HG03469 (cell line): ENCODE results near the gene ADAMTS13.

ENCODE experiments used
- ATAC-seq: cut with Tn5 transposase; IDR thresholded peaks from one replicate; pipeline ENCODE4 v1.9.1; 2021; ENCODE audit warnings: mild to moderate bottlenecking, moderate library complexity, moderate number of reproducible peaks; ENCODE audit not compliant: unreplicated experiment

Gene ADAMTS13

DNA sequence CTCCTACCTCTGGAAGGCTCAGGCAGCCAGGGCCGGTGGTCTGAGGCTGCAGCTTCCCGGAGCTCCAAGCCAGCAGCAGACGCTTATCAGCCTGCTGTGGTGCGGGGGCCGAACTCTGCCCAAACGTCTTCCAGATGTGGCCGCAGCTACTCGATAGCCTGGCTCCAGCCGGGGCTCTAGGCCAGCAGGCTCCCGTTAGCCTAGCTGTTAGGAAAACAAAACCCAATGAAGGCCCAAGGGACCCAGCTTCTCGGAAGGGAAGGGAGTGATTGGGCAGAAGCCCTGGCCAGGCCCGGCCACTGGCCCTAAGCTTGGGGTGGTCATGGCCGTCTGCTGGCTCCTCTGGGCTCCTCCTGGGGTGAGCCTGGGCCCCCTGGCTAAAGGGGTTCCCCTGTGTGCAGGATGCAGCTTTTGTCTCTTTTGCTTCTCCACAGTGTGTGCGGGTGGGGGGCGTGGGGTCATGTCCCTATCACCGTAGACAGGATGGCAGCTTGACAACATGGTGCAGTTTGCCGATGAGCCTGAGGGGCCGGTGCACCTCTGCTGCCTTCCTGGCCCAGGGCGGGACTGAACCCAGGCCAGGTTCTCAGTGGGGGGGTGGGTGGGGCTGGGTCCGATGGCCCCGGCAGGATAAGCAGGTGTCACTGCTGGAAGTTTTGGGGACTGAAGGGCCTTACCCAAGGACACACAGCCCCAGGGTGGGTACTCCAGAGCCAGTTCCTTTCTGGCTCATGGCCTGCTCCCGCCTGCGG is 83.9 kb downstream of the ADAMTS13 start:
- no peak for ATAC-seq

DNA sequence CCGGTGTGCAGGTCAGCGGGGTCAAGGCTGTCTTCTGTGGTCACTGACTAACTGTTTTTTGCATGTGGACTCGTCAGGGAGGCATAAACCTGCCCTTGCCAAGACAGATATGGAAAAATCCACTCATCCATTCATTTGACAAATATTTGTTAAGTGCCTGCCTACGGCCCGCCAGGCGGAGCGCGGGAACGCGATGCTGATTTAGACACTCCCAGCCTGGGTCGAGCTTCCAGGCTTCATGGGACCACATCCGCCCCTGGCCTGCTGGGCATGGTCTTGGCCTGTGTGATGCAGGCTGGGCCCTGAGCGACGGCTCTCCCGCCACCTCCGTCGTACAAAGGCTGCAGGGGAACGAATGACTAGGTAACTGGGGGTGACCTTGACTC is 84.5 kb downstream of the ADAMTS13 start:
- ATAC-seq, result no peak

- ATAC-seq, result no peak
Observed at GRCh38 chr9:133507246-133507965, 85.2 kb downstream of the ADAMTS13 start.

GRCh38 chr9:133508046-133508445 is 85.9 kb downstream of the ADAMTS13 start:
- no peak for ATAC-seq
